ENCODE measurements around the gene QKI. TPM values are rescaled to one million over a fixed set of nuclear protein-coding genes. Genes with fewer than 3 reads are reported as not detected.
"Not testable (repeated sequence)": the region's sequence is repeated elsewhere in the genome, so short reads cannot be mapped to it uniquely, and the experiment has no call there.

QKI gene
- total RNA-seq (2014; rRNA removed), result 84.7 and 122 TPM in 2 replicates
- polyA plus RNA-seq (2012), result 46.2 TPM

- DNase-seq (ENCODE audit: low read depth), result peak; percentile 75
These were observed at the start of gene QKI for GRCh38 chr6:163414117-163414945. QKI (plus strand) TSS chr6:163414718; CDS start chr6:163415194, 476 bp downstream.

DNA sequence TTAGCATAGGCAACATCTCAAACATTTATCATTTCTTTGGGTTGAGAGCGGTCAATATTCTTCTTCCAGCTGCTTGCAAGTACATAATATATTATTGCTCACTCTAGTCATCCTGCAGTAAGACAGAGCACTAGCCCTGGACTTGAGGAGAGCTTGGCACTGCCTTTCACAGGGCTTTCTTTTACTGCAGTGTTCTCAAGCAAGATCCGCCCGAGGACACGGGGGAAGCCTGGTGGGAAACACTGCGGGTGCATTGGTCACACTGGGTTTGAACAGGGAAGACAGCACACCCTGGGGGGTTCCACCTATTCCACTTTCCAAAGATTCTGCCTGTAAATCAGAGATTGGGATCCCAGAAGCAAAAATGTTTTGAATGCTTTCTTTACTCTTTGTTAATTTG, 48.2 kb upstream of the QKI start:
- DNase-seq (ENCODE audit: low read depth), result no peak

- DNase-seq (ENCODE audit: low read depth), result peak; percentile 5
These were observed 46.9 kb upstream of the QKI start for GRCh38 chr6:163367497-163368183.

GRCh38 chr6:163369141-163369540, 45.4 kb upstream of the QKI start:
- DNase-seq (ENCODE audit: low read depth), result no peak

- no peak for DNase-seq (ENCODE audit: low read depth)
These were observed 44.7 kb upstream of the QKI start for GRCh38 chr6:163369628-163370365.

GRCh38 chr6:163370464-163371117, 43.9 kb upstream of the QKI start:
- DNase-seq (ENCODE audit: low read depth), result no peak

DNA sequence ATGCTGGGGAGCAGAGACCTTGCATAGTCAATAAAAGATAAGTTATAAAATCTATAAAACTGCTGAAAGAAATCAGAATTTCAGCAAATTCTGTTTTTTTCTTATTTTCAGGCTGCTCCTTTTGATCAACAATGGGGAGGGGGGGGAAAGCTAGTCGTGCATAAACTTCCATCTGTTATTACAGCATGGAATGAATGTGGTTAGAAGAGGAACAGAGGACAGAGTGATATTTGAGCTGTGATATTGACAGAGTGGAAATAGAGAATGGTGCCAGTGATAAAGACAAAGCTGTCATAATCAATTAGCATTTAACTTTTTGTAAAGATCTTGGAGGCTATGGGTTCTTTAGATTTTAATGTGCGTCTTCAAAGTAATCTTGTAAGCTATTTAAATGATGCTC, 43.4 kb upstream of the QKI start:
- no peak for DNase-seq (ENCODE audit: low read depth)

DNA sequence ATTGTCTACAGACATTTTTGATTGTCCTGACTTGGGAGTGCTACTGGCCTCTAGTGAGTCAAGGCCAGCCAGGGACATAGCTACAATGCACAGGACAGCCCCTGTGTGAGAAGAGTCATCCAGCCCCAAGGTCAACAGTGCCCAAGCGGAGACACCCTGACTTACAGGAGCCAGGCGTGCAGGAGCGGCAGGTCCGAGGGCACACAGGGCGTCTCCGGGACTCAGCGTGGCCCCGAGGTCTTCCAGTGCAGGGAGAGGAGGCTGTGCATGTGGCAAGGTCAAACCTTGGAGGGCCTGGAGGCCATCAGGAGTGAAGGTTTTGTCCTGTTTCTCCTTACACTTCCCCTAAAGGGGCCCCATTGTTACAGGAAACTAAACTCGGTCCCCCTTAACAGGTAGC, 41.3 kb upstream of the QKI start:
- no peak for DNase-seq (ENCODE audit: low read depth)

DNA sequence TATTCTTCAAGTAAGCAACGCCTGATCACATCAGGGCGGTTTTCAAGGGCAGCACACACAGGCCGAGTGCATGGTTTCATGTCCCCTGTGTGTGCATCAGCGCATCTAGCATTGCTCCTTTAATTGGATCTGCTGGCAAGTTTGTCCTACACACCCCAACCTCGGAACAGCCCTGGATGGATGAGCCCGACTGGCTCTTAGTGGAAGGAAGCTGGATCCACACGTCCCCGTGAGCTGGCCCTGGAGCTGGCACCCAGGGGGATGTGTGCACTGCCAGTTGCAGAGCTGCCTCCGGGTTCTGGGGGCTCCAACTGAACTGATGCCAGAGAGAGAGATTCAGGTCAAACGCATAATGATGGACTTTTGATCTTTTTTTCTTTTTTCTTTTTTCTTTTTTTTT, 39.2 kb upstream of the QKI start:
- no peak for DNase-seq (ENCODE audit: low read depth)

DNA sequence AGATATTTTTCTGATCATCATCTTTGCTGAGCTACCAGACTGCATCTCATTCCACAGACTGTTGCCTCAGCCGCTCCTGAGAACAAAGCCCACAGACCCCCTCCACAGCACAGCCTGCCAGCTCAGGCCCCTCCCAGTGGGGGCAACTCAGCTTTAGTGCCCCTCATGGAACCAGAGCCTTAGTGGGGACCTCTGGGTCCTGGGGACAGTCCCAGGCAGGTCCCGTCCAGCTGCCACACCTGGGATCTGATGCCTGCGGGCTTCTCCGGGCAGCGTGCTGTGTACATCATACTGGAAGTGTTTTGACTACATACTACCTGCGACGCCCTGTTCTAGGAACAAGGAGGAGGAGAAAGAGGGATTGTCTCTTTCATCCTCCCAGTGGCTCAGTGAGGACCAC, 38.3 kb upstream of the QKI start:
- no peak for DNase-seq (ENCODE audit: low read depth)

- DNase-seq (ENCODE audit: low read depth), result no peak
These were observed 37.0 kb upstream of the QKI start for GRCh38 chr6:163377561-163377960.

- no peak for DNase-seq (ENCODE audit: low read depth)
These were observed 34.3 kb upstream of the QKI start for GRCh38 chr6:163380216-163380615.

DNA sequence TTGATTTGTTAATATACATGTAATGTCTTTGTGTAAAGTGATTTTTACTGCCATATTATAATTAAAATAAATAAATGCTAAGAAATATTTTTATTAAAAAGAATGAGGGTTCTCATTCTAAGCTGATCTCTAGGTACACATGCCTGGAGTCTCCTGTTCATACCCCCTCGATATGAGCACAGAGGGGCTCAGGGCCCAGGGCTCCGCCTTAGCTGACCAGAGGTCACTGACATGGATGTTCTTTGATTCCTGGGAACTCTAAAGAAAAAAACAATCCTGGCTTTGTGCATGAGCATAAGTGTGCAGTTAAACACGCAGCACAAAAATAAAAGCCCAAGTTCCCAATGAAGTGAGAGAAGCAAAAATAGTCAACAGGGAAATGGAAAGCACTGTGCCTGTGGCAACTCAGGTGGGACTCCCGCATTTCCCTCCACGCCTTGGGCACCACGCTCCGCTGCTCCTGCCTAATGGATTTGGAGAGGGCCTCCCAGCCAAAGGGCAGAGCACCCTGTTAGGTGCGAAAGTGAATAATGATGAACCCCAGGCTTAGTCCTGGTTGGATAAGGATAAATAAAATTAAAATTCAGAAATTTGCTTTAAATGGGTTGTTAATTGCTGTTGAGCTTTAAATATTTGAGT, 33.3 kb upstream of the QKI start:
- DNase-seq (ENCODE audit: low read depth), result no peak

- not testable (repeated sequence) for DNase-seq (ENCODE audit: low read depth)
These were observed 31.1 kb upstream of the QKI start for GRCh38 chr6:163383396-163383795.

DNA sequence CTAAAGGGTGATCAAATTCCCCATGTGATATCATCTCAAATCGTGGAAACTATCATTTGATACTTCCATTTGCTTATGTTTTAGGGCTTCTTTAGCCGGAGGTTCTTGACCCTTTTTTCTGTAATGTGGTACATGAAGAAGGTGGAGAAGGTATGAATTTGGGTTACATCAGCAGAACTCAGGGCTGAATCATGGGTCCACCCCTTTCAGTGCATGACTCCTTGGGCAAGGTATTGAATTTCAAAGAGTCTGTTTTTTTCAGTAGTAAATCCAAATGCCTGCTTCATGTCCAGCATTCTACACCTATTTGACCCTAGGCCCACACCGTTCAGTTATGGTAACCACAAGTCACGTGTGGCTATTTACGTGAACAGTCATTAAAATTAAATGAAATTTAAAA, 30.6 kb upstream of the QKI start:
- DNase-seq (ENCODE audit: low read depth), result peak; percentile 19

- no peak for DNase-seq (ENCODE audit: low read depth)
These were observed 30.0 kb upstream of the QKI start for GRCh38 chr6:163384510-163384909.

- not testable (repeated sequence) for DNase-seq (ENCODE audit: low read depth)
These were observed 29.0 kb upstream of the QKI start for GRCh38 chr6:163385503-163385902.

DNA sequence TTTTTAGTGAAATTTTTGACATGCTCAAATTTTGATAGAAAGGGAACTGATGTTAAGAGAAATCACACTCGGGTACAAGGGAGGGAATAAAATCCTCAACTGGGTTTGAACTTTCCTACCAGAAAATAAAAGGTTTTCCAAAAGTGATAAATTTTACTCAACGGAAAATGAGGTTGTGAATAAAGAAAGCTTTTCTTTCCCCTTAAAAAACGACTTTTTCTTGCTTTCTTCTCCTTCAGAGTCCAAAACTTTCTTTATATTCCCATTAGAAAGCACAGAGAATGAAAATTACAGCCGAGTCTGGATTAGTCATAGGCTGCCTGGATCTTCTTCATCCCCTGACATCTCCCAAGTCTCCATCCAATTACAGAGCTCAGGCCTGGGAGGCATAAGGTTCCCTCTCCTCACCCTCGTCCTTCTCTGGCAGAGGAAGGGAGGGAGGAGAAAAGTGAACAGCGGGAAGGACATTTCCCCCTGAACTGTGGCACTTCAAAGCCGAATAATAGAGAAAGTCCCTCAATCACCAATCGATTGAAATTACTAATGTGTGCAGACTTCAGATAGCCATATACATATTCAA, 28.1 kb upstream of the QKI start:
- DNase-seq (ENCODE audit: low read depth), result no peak

GRCh38 chr6:163387317-163387716, 27.2 kb upstream of the QKI start:
- peak; percentile 29 for DNase-seq (ENCODE audit: low read depth)

DNA sequence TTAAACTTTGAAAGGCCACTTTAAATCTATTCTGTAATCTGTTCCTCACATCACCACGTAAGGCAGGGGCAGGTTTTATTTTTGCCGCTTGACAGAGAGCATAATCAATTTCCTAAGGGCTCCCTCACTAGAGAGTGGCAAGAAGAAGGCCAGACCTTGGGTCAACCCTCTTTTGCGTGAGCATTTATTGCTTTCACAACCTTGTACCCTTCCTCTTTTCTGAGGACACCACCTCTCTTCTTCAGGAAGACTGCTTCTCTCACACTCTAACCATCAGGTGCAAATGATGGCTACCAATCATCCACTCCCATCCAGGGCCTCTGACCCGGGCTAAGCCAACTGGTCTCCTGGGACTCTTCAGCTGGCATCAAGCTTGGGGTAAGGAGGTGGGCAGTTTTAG, 25.2 kb upstream of the QKI start:
- no peak for DNase-seq (ENCODE audit: low read depth)

DNA sequence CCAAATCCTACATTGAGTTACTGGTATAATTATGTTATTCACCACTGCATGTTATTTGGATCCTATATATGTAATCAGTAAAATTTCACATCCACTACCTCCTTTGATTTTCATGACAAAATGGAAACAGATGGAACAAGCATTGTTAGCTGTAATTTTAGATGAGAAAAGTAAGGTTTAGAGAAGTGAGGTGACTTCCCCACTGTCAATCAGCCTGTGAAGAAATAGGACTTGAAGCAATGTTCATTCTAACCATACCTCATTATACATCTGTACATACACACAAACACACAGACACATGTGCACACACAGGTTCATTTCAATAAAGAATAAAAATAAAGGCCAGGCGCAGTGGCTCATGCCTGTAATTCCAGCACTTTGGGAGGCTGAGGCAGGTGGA, 23.7 kb upstream of the QKI start:
- DNase-seq (ENCODE audit: low read depth), result no peak
